NCI-H748 (cell line): ENCODE measurements around the gene MYL5.
"Not testable (repeated sequence)": the region's sequence is repeated elsewhere in the genome, so short reads cannot be mapped to it uniquely, and the experiment has no call there.

ENCODE experiments used
- DNase-seq: peaks from one replicate; lab custom pipeline; 2025; ENCODE audit not compliant: unreplicated experiment; lab: John Stamatoyannopoulos, UW

The MYL5 gene

GRCh38 chr4:669806-670559, 4.4 kb upstream of the MYL5 start:
- not testable (repeated sequence) for DNase-seq

- no peak for DNase-seq
Measured at GRCh38 chr4:671769-672168, 2.6 kb upstream of the MYL5 start.

GRCh38 chr4:673349-674091, 822 bp upstream of the MYL5 start:
- no peak for DNase-seq

GRCh38 chr4:675036-675882, 917 bp downstream of the MYL5 start:
- no peak for DNase-seq

- DNase-seq = no peak
Measured at GRCh38 chr4:675980-676870, 1.9 kb downstream of the MYL5 start.

GRCh38 chr4:676871-677235, 2.5 kb downstream of the MYL5 start:
- no peak for DNase-seq

- peak; percentile 41 for DNase-seq
Measured at GRCh38 chr4:677431-678293, 3.3 kb downstream of the MYL5 start.

- no peak for DNase-seq
Measured at GRCh38 chr4:678331-679103, 4.2 kb downstream of the MYL5 start.

GRCh38 chr4:679104-679481, 4.8 kb downstream of the MYL5 start:
- no peak for DNase-seq

- no peak for DNase-seq
Measured at GRCh38 chr4:679629-680028, 5.3 kb downstream of the MYL5 start.

- DNase-seq = no peak
Measured at GRCh38 chr4:680091-680490, 5.7 kb downstream of the MYL5 start.

- no peak for DNase-seq
Measured at GRCh38 chr4:680551-680927, 6.2 kb downstream of the MYL5 start.

GRCh38 chr4:680928-681645, 6.7 kb downstream of the MYL5 start:
- DNase-seq = no peak

- DNase-seq = peak; percentile 69
Measured at GRCh38 chr4:681736-682451, 7.6 kb downstream of the MYL5 start.

GRCh38 chr4:682490-683172, 8.3 kb downstream of the MYL5 start:
- DNase-seq = peak; percentile 38

GRCh38 chr4:683247-683897, 9.0 kb downstream of the MYL5 start:
- DNase-seq = no peak
